ENCODE measurements around the gene KANK2. TPM values are rescaled to one million over a fixed set of nuclear protein-coding genes. Genes with fewer than 3 reads are reported as not detected.
A peak's percentile ranks its signal among the peaks of the same experiment; 100 is the strongest.

KANK2 gene
- total and polyA plus RNA-seq, 2 of the 13 experiments (the other 11 are each of a cell fraction or from before 2014, with no cell fraction given) = 5.7 to 12.9 TPM

DNA sequence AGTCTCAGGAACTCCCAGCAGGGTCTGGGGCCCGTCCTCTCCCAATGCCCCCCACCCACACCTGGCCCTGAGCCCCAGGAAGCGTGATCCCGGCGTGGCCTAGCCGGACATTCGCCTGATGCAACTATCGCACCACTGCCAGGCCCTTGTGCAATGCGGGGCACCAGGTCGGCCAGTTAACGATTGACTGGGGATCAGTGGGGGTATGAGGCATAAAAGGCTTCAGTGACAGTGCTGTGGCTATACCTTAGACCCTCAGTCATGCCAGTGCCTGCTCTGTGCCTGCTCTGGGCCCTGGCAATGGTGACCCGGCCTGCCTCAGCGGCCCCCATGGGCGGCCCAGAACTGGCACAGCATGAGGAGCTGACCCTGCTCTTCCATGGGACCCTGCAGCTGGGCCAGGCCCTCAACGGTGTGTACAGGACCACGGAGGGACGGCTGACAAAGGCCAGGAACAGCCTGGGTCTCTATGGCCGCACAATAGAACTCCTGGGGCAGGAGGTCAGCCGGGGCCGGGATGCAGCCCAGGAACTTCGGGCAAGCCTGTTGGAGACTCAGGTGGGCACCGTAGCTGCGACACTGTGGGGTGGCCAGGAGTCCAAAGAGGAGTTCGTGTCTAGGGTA, 42.1 kb upstream of the KANK2 start, which contains the start of gene ANGPTL8 (continued):
- TF ChIP-seq U2AF1 (optimal IDR thresholded peaks at IDR 0.05; ENCODE audit: low read depth, low read length) = no peak
- TF ChIP-seq KDM4B (CRISPR knock-in tag; IDR thresholded peaks at IDR 0.05) = peak; percentile 84
- TF ChIP-seq, protein P1, sequence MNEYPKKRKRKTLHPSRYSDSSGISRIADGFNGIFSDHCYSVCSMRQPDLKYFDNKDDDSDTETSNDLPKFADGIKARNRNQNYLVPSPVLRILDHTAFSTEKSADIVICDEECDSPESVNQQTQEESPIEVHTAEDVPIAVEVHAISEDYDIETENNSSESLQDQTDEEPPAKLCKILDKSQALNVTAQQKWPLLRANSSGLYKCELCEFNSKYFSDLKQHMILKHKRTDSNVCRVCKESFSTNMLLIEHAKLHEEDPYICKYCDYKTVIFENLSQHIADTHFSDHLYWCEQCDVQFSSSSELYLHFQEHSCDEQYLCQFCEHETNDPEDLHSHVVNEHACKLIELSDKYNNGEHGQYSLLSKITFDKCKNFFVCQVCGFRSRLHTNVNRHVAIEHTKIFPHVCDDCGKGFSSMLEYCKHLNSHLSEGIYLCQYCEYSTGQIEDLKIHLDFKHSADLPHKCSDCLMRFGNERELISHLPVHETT (CRISPR knock-in tag; conservative IDR thresholded peaks at IDR 0.05) = no peak; the same call in 1 of the 2 replicates
- no peak for TF ChIP-seq ZNF282 (IDR thresholded peaks at IDR 0.05; ENCODE audit: partially characterized antibody)
- TF ChIP-seq ZNF510 (CRISPR knock-in tag; IDR thresholded peaks at IDR 0.05; ENCODE audit: low read depth) = 0 out of 2 replicates have a peak, but pooled peaks have one; percentile 72
- peak; percentile 84 for TF ChIP-seq HMG20B (CRISPR knock-in tag; conservative IDR thresholded peaks at IDR 0.05)
- peak; percentile 68; the same call in 1 of the 2 replicates for TF ChIP-seq REXO4 (CRISPR knock-in tag; IDR thresholded peaks at IDR 0.05; ENCODE audit: borderline replicate concordance)
- TF ChIP-seq, protein P2, sequence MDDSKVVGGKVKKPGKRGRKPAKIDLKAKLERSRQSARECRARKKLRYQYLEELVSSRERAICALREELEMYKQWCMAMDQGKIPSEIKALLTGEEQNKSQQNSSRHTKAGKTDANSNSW (CRISPR knock-in tag; IDR thresholded peaks at IDR 0.05; ENCODE audit: borderline replicate concordance) = peak; percentile 66; the same call in 1 of the 2 replicates
- TF ChIP-seq SP140L (CRISPR knock-in tag; IDR thresholded peaks at IDR 0.05; ENCODE audit: borderline replicate concordance) = no peak
- TF ChIP-seq DNMT1 (CRISPR knock-in tag; IDR thresholded peaks at IDR 0.05) = no peak; the same call in 1 of the 2 replicates
- TF ChIP-seq, protein P3, sequence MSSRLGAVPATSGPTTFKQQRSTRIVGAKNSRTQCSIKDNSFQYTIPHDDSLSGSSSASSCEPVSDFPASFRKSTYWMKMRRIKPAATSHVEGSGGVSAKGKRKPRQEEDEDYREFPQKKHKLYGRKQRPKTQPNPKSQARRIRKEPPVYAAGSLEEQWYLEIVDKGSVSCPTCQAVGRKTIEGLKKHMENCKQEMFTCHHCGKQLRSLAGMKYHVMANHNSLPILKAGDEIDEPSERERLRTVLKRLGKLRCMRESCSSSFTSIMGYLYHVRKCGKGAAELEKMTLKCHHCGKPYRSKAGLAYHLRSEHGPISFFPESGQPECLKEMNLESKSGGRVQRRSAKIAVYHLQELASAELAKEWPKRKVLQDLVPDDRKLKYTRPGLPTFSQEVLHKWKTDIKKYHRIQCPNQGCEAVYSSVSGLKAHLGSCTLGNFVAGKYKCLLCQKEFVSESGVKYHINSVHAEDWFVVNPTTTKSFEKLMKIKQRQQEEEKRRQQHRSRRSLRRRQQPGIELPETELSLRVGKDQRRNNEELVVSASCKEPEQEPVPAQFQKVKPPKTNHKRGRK (CRISPR knock-in tag; IDR thresholded peaks at IDR 0.05) = no peak
- TF ChIP-seq, protein P4, sequence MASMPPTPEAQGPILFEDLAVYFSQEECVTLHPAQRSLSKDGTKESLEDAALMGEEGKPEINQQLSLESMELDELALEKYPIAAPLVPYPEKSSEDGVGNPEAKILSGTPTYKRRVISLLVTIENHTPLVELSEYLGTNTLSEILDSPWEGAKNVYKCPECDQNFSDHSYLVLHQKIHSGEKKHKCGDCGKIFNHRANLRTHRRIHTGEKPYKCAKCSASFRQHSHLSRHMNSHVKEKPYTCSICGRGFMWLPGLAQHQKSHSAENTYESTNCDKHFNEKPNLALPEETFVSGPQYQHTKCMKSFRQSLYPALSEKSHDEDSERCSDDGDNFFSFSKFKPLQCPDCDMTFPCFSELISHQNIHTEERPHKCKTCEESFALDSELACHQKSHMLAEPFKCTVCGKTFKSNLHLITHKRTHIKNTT (CRISPR knock-in tag; IDR thresholded peaks at IDR 0.05) = no peak
- no peak for TF ChIP-seq TBP (CRISPR knock-in tag; IDR thresholded peaks at IDR 0.05)
- TF ChIP-seq NFIC (IDR thresholded peaks at IDR 0.05; ENCODE audit: low read length) = peak; percentile 66; the same call in 1 of the 2 replicates
- peak; percentile 88 for TF ChIP-seq ZNF121 (CRISPR knock-in tag; IDR thresholded peaks at IDR 0.05)
- TF ChIP-seq ZBTB21 (CRISPR knock-in tag; IDR thresholded peaks at IDR 0.05) = 0 out of 2 replicates have a peak, but pooled peaks have one; percentile 38
- no peak for TF ChIP-seq ZNF496 (CRISPR knock-in tag; IDR thresholded peaks at IDR 0.05; ENCODE audit: insufficient replicate concordance)
- peak; percentile 94 for TF ChIP-seq KDM2A (CRISPR knock-in tag; IDR thresholded peaks at IDR 0.05; ENCODE audit: borderline replicate concordance, low read depth)
- TF ChIP-seq, protein P5, sequence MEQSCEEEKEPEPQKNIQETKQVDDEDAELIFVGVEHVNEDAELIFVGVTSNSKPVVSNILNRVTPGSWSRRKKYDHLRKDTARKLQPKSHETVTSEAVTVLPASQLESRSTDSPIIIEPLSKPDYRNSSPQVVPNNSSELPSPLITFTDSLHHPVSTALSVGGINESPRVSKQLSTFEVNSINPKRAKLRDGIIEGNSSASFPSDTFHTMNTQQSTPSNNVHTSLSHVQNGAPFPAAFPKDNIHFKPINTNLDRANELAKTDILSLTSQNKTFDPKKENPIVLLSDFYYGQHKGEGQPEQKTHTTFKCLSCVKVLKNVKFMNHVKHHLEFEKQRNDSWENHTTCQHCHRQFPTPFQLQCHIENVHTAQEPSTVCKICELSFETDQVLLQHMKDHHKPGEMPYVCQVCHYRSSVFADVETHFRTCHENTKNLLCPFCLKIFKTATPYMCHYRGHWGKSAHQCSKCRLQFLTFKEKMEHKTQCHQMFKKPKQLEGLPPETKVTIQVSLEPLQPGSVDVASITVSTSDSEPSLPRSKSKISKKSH (CRISPR knock-in tag; IDR thresholded peaks at IDR 0.05; ENCODE audit: borderline replicate concordance) = peak; percentile 93
- TF ChIP-seq ZNF274 (CRISPR knock-in tag; IDR thresholded peaks at IDR 0.05) = peak; percentile 75; the same call in 1 of the 2 replicates
- TF ChIP-seq ZNF431 (CRISPR knock-in tag; IDR thresholded peaks at IDR 0.05; ENCODE audit: borderline replicate concordance, low read depth) = peak; percentile 97
- peak; percentile 86; the same call in 1 of the 2 replicates for TF ChIP-seq ATF7-NPFF (CRISPR knock-in tag; IDR thresholded peaks at IDR 0.05; ENCODE audit: low read depth)
- TF ChIP-seq ZNF180 (CRISPR knock-in tag; IDR thresholded peaks at IDR 0.05; ENCODE audit: borderline replicate concordance, low read depth) = no peak
- 0 out of 2 replicates have a peak, but pooled peaks have one; percentile 65 for TF ChIP-seq ZFP90 (CRISPR knock-in tag; IDR thresholded peaks at IDR 0.05; ENCODE audit: borderline replicate concordance)
- TF ChIP-seq SMAD3 (CRISPR knock-in tag; IDR thresholded peaks at IDR 0.05) = peak; percentile 98

All from HepG2 (cell line).